Sigmoid colon (tissue), 7 donors: ENCODE results near the gene DEFB110. TPM values are rescaled to one million over a fixed set of nuclear protein-coding genes. Genes with fewer than 3 reads are reported as not detected.

Source experiments
- DNase-seq: peaks from one replicate; pipeline ENCODE4 v3.0.0-alpha.2; 2019
- H3K27ac ChIP-seq, 4 donors: fragments of 200-600 bp; sonication (generic); one replicate each; pipeline ENCODE4 v1.5.1; 2016 to 2019; ENCODE audit warnings: mild to moderate bottlenecking in 1 of 4
- H3K27me3 ChIP-seq, 3 donors: fragments of 200-600 bp; sonication (generic); one replicate each; pipeline ENCODE4 v1.5.1; 2019; ENCODE audit warnings: mild to moderate bottlenecking in 1 of 3
- H3K36me3 ChIP-seq, 4 donors: fragments of 200-600 bp; sonication (generic); one replicate each; pipeline ENCODE4 v1.5.1; 2016 to 2019
- H3K4me1 ChIP-seq, 4 donors: fragments of 200-600 bp; sonication (generic); one replicate each; pipeline ENCODE4 v1.5.1; 2017 to 2019
- H3K4me3 ChIP-seq, 4 donors: fragments of 200-600 bp; sonication (generic); one replicate each; pipeline ENCODE4 v1.5.1; 2017 to 2019; ENCODE audit warnings: mild to moderate bottlenecking in 2 of 4, moderate library complexity in 1 of 4
- H3K9me3 ChIP-seq, 4 donors: fragments of 200-600 bp in 3 of 4; sonication (generic) in 3 of 4; one replicate each; pipeline versions ENCODE4 v1.5.1 to v1.6.1; 2013 to 2019
- CTCF ChIP-seq, 4 experiments: fragments of 450-650 bp in 3 of 4; fragments of 200-600 bp in 1 of 4; IDR thresholded peaks; one replicate each; pipeline ENCODE4 v1.5.1; 2016 to 2019; ENCODE audit warnings: antibody characterized with exemption in 4 of 4, mild to moderate bottlenecking in 3 of 4, moderate library complexity in 2 of 4
- EP300 ChIP-seq, 4 donors: sonication (generic); formaldehyde crosslinking; IDR thresholded peaks; one replicate each; pipeline ENCODE4 v1.6.1; 2017; ENCODE audit warnings: antibody characterized with exemption in 4 of 4
- POLR2A ChIP-seq, 2 donors: fragments of 450-650 bp; IDR thresholded peaks; one replicate each; pipeline ENCODE4 v1.6.1; 2016; ENCODE audit warnings: antibody characterized with exemption in 2 of 2, mild to moderate bottlenecking in 2 of 2, moderate library complexity in 2 of 2
- POLR2AphosphoS5 ChIP-seq, 4 donors: sonication (generic); formaldehyde crosslinking; IDR thresholded peaks; one replicate each; pipeline ENCODE4 v1.6.1; 2017; ENCODE audit warnings: antibody characterized with exemption in 4 of 4
- WGBS, 2 donors: extraction: QIAGEN DNeasy Blood & Tissue Kit; methylation state at CpG; one replicate each; pipeline ENCODE4 v1.1.7; 2013; 5-methylcytosine and 5-hydroxymethylcytosine counted together
- intact Hi-C: fragments of 100-400 bp; cut with DNase I; formaldehyde crosslinking; loops from one replicate; pipeline ENCODE4 v1.15.1; 2023
- polyA plus RNA-seq, 3 donors: library from polyadenylated mRNA; stranded (reverse); fragments of 200-250 nt; gene quantifications; one replicate each; pipeline ENCODE4 v1.2.3, GENCODE V29; 2013
- total RNA-seq, 4 donors: library from RNA; depleted of rRNA; stranded (reverse); fragments of >200 nt; gene quantifications; one replicate each; pipeline ENCODE4 v1.1.0, GENCODE V29; 2016
- donor health status: healthy with polysubstance abuse.
- donor health status: Bipolar disorder and iron deficiency.
- donor health status: healthy.

Gene DEFB110
- total and polyA plus RNA-seq, 7 donors: not detected

GRCh38 chr6:49982046-49982445 lies 39.7 kb downstream of the DEFB110 start:
- 81 to 92% methylated on average over 2 of the region's 2 CpGs for WGBS, 2 donors
- intact Hi-C loops: no loop called here
- no peak for DNase-seq
- peaks cover 0 to 24% (median 11%) of the 10 kb centered on the region in 4 donors for H3K4me1 ChIP-seq
- no peak overlapping the region for H3K4me3 ChIP-seq
- TF ChIP-seq EP300 (IDR thresholded peaks at IDR 0.05): no peak
- TF ChIP-seq POLR2A (IDR thresholded peaks at IDR 0.05): no peak
- peak in 2 of 4 donors; percentile 40 to 68 for TF ChIP-seq POLR2AphosphoS5 (IDR thresholded peaks at IDR 0.05)
- no peak for TF ChIP-seq CTCF (IDR thresholded peaks at IDR 0.05)
- H3K27me3 ChIP-seq: no peaks in the 10 kb centered on the region
- peaks cover 0 to 2% (median 0%) of the 10 kb centered on the region in 4 donors for H3K9me3 ChIP-seq
- H3K27ac ChIP-seq: peak overlapping the region in 2 of 4 donors; percentile 24 to 30
- no peaks in the 10 kb centered on the region for H3K36me3 ChIP-seq

GRCh38 chr6:49980898-49981297 lies 40.9 kb downstream of the DEFB110 start:
- Histone ChIP-seq H3K36me3 (no peaks in the 10 kb centered on the region), H3K4me1 (peaks cover 0 to 18% (median 8%) of the 10 kb centered on the region in 4 donors), H3K27ac (no peak overlapping the region), H3K9me3 (peaks cover 0 to 2% (median 0%) of the 10 kb centered on the region in 4 donors), H3K27me3 (no peaks in the 10 kb centered on the region), H3K4me3 (no peak overlapping the region)
- TF ChIP-seq POLR2AphosphoS5 (IDR thresholded peaks at IDR 0.05) (no peak), CTCF (IDR thresholded peaks at IDR 0.05) (no peak), EP300 (IDR thresholded peaks at IDR 0.05) (no peak), POLR2A (IDR thresholded peaks at IDR 0.05) (no peak)
- intact Hi-C loops: no loop called here
- WGBS, 2 donors: 79 to 80% methylated on average over 1 of the region's 1 CpG
- DNase-seq: no peak

GRCh38 chr6:49979584-49979983 lies 42.2 kb downstream of the DEFB110 start:
- no peak for TF ChIP-seq EP300 (IDR thresholded peaks at IDR 0.05)
- no peak for TF ChIP-seq POLR2A (IDR thresholded peaks at IDR 0.05)
- TF ChIP-seq POLR2AphosphoS5 (IDR thresholded peaks at IDR 0.05): no peak
- no peak for TF ChIP-seq CTCF (IDR thresholded peaks at IDR 0.05)
- H3K4me1 ChIP-seq: peaks cover 0 to 18% (median 8%) of the 10 kb centered on the region in 4 donors
- H3K4me3 ChIP-seq: no peak overlapping the region
- WGBS, 2 donors: 73 to 80% methylated on average over 4 of the region's 4 CpGs
- no peaks in the 10 kb centered on the region for H3K36me3 ChIP-seq
- intact Hi-C loops: no loop called here
- H3K9me3 ChIP-seq: peaks cover 0 to 2% (median 0%) of the 10 kb centered on the region in 4 donors
- H3K27me3 ChIP-seq: no peaks in the 10 kb centered on the region
- H3K27ac ChIP-seq: no peak overlapping the region
- no peak for DNase-seq

- 37 to 39% methylated on average over 3 of the region's 3 CpGs for WGBS, 2 donors
- peak overlapping the region in 3 of 4 donors; percentile 9 to 31 (median 23) for H3K4me3 ChIP-seq
- TF ChIP-seq POLR2A (IDR thresholded peaks at IDR 0.05) (no peak), EP300 (IDR thresholded peaks at IDR 0.05) (no peak), CTCF (IDR thresholded peaks at IDR 0.05) (no peak), POLR2AphosphoS5 (IDR thresholded peaks at IDR 0.05) (no peak)
- H3K4me1 ChIP-seq: peaks cover 0 to 18% (median 8%) of the 10 kb centered on the region in 4 donors
- no peaks in the 10 kb centered on the region for H3K27me3 ChIP-seq
- H3K36me3 ChIP-seq: no peaks in the 10 kb centered on the region
- H3K27ac ChIP-seq: no peak overlapping the region
- DNase-seq: no peak
- H3K9me3 ChIP-seq: no peaks in the 10 kb centered on the region
- intact Hi-C loops: no loop called here
Observed at GRCh38 chr6:49978332-49979226, 43.2 kb downstream of the DEFB110 start.
